LoVo (cell line): ENCODE measurements around the gene SELL.
"Not testable (repeated sequence)": the region's sequence is repeated elsewhere in the genome, so short reads cannot be mapped to it uniquely, and the experiment has no call there.

Experiments
- DNase-seq: peaks from one replicate; pipeline ENCODE4 v3.0.0-alpha.2; 2016; ENCODE audit warnings: low spot score

The SELL gene

GRCh38 chr1:169711469-169712308 lies at the start of gene SELL:
TSS of gene SELL (minus strand) at chr1:169711620. CDS start at chr1:169711498, 122 bp downstream.
- DNase-seq = peak; percentile 67

GRCh38 chr1:169759038-169759437 lies 47.6 kb upstream of the SELL start:
- DNase-seq = no peak

GRCh38 chr1:169753549-169753948 lies 42.1 kb upstream of the SELL start:
- DNase-seq = no peak

- DNase-seq = no peak
These were observed 38.6 kb upstream of the SELL start for GRCh38 chr1:169750041-169750440.

- DNase-seq = no peak
These were observed 35.1 kb upstream of the SELL start for GRCh38 chr1:169746550-169746949.

- DNase-seq = no peak
These were observed 33.8 kb upstream of the SELL start for GRCh38 chr1:169745015-169745861.

- no peak for DNase-seq
These were observed 30.4 kb upstream of the SELL start for GRCh38 chr1:169741666-169742394.

- no peak for DNase-seq
These were observed 28.6 kb upstream of the SELL start for GRCh38 chr1:169739980-169740379.

GRCh38 chr1:169733924-169734323 lies 22.5 kb upstream of the SELL start, which contains the start of gene SELE:
TSS of gene SELE (minus strand) at chr1:169734079. CDS start at chr1:169733612, 467 bp downstream.
- DNase-seq = no peak

GRCh38 chr1:169731446-169731845 lies 20.0 kb upstream of the SELL start:
- DNase-seq = no peak

- no peak for DNase-seq
These were observed 18.6 kb upstream of the SELL start for GRCh38 chr1:169729991-169730390.

- no peak for DNase-seq
These were observed 15.9 kb upstream of the SELL start for GRCh38 chr1:169727307-169727706.

GRCh38 chr1:169726851-169727250 lies 15.4 kb upstream of the SELL start:
- DNase-seq = no peak

GRCh38 chr1:169725930-169726329 lies 14.5 kb upstream of the SELL start:
- DNase-seq = no peak

GRCh38 chr1:169724168-169724567 lies 12.7 kb upstream of the SELL start:
- no peak for DNase-seq

GRCh38 chr1:169723763-169724162 lies 12.3 kb upstream of the SELL start:
- DNase-seq = no peak

GRCh38 chr1:169722779-169723178 lies 11.4 kb upstream of the SELL start:
- DNase-seq = no peak

GRCh38 chr1:169715100-169715499 lies 3.7 kb upstream of the SELL start:
- DNase-seq = not testable (repeated sequence)

GRCh38 chr1:169713090-169713489 lies 1.7 kb upstream of the SELL start:
- DNase-seq = not testable (repeated sequence)

- DNase-seq = no peak
These were observed 850 bp upstream of the SELL start for GRCh38 chr1:169712309-169712631.

GRCh38 chr1:169708647-169709046 lies 2.8 kb downstream of the SELL start:
- DNase-seq = no peak

- no peak for DNase-seq
These were observed 3.4 kb downstream of the SELL start for GRCh38 chr1:169707912-169708604.
